B cell (primary cell): ENCODE measurements around the gene FASTKD2.

ENCODE experiments used
- EZH2 ChIP-seq: IDR thresholded peaks from 2 replicates; pipeline ENCODE4 v1.6.1; 2012; ENCODE audit warnings: borderline replicate concordance, low read depth, mild to moderate bottlenecking, moderate library complexity, low read length; ENCODE audit not compliant: insufficient read depth, poor library complexity, severe bottlenecking
- TF ChIP-seq, protein P1 (sequence below): fragments of 200-600 bp; IDR thresholded peaks from one replicate; pipeline ENCODE4 v1.8.0; 2022; ENCODE audit warnings: antibody characterized with exemption, mild to moderate bottlenecking

GRCh38 chr2:206736935-206737334 lies 28.5 kb upstream of the FASTKD2 start:
- TF ChIP-seq, protein P1, sequence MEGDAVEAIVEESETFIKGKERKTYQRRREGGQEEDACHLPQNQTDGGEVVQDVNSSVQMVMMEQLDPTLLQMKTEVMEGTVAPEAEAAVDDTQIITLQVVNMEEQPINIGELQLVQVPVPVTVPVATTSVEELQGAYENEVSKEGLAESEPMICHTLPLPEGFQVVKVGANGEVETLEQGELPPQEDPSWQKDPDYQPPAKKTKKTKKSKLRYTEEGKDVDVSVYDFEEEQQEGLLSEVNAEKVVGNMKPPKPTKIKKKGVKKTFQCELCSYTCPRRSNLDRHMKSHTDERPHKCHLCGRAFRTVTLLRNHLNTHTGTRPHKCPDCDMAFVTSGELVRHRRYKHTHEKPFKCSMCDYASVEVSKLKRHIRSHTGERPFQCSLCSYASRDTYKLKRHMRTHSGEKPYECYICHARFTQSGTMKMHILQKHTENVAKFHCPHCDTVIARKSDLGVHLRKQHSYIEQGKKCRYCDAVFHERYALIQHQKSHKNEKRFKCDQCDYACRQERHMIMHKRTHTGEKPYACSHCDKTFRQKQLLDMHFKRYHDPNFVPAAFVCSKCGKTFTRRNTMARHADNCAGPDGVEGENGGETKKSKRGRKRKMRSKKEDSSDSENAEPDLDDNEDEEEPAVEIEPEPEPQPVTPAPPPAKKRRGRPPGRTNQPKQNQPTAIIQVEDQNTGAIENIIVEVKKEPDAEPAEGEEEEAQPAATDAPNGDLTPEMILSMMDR = no peak
- TF ChIP-seq EZH2 = no peak
